ENCODE measurements around the gene PADI1. TPM values are rescaled to one million over a fixed set of nuclear protein-coding genes. Genes with fewer than 3 reads are reported as not detected.

Gene PADI1
- total and polyA plus RNA-seq, 8 donors: 0.37 to 98.2 TPM; not detected in 6

DNA sequence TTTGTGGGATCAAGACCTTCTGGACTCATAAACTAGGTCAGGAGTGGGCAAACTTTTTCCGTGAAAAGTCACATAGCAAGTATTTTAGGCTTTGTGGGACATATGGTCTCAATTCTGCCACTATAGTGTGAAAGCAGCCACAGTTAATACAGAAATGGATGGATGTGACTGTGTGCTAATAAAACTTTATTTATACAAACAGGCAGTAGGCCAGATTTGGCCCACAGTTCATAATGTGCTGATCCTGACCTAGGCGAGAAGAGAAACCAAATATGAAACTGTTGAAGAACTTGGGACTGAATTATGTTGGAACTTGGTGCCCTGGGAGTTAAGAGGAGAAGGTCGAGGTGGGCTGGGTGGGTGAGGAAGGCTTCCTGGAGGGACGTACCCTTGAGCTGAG, 61.0 kb downstream of the PADI1 start:
- Histone ChIP-seq H3K36me3 (no peaks in the 10 kb centered on the region), H3K27ac (no peak overlapping the region), H3K27me3 (peaks cover 0 to under 1% (median 0%) of the 10 kb centered on the region in 3 donors), H3K9me3 (peaks cover 0 to 4% (median 0%) of the 10 kb centered on the region in 4 donors), H3K4me1 (no peaks in the 10 kb centered on the region), H3K4me3 (no peak overlapping the region)
- no peak for DNase-seq
- intact Hi-C loops (cut with DNase I; ENCODE audit: low total_unique reads): no loop called here
- TF ChIP-seq, protein P1, sequence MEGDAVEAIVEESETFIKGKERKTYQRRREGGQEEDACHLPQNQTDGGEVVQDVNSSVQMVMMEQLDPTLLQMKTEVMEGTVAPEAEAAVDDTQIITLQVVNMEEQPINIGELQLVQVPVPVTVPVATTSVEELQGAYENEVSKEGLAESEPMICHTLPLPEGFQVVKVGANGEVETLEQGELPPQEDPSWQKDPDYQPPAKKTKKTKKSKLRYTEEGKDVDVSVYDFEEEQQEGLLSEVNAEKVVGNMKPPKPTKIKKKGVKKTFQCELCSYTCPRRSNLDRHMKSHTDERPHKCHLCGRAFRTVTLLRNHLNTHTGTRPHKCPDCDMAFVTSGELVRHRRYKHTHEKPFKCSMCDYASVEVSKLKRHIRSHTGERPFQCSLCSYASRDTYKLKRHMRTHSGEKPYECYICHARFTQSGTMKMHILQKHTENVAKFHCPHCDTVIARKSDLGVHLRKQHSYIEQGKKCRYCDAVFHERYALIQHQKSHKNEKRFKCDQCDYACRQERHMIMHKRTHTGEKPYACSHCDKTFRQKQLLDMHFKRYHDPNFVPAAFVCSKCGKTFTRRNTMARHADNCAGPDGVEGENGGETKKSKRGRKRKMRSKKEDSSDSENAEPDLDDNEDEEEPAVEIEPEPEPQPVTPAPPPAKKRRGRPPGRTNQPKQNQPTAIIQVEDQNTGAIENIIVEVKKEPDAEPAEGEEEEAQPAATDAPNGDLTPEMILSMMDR (IDR thresholded peaks at IDR 0.05): no peak
- TF ChIP-seq EP300 (IDR thresholded peaks at IDR 0.05) (no peak), POLR2A (IDR thresholded peaks at IDR 0.05) (no peak)
- 73 to 88% (median 78%) methylated on average over 4 of the region's 4 CpGs for WGBS, 5 donors

DNA sequence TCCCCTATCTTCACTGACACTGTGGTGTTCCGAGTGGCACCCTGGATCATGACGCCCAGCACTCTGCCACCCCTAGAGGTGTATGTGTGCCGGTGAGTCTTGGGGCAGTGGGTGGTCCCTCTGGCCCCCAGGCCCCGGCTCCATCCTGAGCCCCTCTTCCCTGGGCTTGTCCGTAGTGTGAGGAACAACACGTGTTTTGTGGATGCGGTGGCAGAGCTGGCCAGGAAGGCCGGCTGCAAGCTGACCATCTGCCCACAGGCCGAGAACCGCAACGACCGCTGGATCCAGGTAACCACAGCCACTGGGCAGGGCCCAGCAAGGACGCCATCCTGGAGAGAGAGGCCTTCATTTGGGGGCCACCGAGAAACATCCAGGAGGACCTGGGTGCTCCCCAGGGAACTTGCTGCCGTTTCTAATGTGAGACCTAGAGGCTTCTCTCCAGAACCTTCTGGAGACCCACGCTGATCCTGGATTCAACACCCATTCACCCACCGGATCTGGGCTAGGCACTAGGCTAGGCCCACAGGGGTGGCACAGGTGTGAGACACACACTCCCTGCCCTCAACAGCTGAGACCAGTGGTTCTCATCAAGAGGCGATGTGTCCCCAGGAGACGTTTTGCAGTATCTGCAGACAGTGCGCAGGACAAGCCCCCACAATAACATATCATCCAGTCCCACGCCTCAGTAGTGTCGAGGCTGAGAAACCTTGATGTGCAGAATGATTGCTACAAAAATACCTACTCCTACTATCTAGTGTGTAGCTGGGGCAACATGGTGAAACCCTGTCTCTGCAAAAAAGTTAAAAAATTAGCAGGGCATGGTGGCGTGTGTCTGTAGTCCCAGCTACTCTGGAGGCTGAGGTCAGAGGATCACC, 66.2 kb downstream of the PADI1 start:
- H3K9me3 ChIP-seq: no peaks in the 10 kb centered on the region
- H3K27ac ChIP-seq: no peak overlapping the region
- no peaks in the 10 kb centered on the region for H3K36me3 ChIP-seq
- TF ChIP-seq POLR2AphosphoS5 (IDR thresholded peaks at IDR 0.05): no peak
- no peaks in the 10 kb centered on the region for H3K4me1 ChIP-seq
- 77 to 87% (median 87%) methylated on average over 13 to 23 of the region's 23 CpGs for WGBS, 5 donors
- H3K4me3 ChIP-seq: no peak overlapping the region
- intact Hi-C loops (cut with DNase I; ENCODE audit: low total_unique reads): no loop called here
- no peak for DNase-seq
- H3K27me3 ChIP-seq: peaks cover 0 to 13% (median 0%) of the 10 kb centered on the region in 3 donors

DNA sequence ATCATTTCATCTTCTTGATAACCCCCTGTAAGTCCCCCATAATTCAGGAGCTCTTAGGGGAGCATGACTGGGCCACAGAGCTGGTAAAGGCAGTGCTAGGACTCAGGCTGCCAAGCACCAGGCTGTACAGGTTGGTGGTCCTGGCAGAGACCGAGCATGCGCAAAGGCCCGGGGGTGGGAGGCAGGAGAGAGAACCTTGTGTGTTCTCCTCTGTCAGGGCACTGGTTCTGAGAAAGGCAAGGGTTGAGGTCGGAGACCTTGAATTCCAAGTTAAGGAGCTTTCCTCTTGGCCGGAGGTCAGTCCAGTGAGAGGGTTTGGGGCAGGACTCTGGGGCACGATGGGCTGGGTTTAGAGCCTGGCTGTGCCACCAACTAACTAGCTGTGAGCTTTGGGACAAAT, 67.1 kb downstream of the PADI1 start:
- H3K27ac ChIP-seq: no peak overlapping the region
- intact Hi-C loops (cut with DNase I; ENCODE audit: low total_unique reads): no loop called here
- no peaks in the 10 kb centered on the region for H3K36me3 ChIP-seq
- no peak overlapping the region for H3K4me3 ChIP-seq
- peaks cover 0 to 22% (median 6%) of the 10 kb centered on the region in 3 donors for H3K27me3 ChIP-seq
- TF ChIP-seq POLR2A (IDR thresholded peaks at IDR 0.05): no peak
- TF ChIP-seq, protein P1 (IDR thresholded peaks at IDR 0.05): no peak
- no peaks in the 10 kb centered on the region for H3K4me1 ChIP-seq
- no peak for DNase-seq
- WGBS, 5 donors: 78 to 91% (median 82%) methylated on average over 6 of the region's 6 CpGs
- no peaks in the 10 kb centered on the region for H3K9me3 ChIP-seq

DNA sequence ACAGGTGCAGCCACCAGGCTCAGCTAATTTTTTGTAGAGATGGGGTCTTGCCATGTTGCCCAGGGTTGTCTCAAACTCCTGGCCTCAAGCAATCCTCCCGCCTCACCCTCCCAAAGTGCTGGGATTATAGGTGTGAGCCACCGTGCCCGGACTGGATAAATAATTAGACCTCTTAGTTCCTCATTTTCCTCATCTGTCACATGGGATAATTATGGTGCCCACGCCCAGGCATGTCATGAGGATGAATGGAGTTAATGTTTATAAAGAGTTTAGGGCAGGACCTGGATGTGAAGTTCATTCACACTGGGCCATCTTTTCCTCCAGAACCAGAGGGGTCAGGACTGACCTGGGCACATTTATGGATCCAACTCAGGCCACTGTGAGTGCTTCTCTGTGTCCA, 67.7 kb downstream of the PADI1 start:
- H3K4me3 ChIP-seq: no peak overlapping the region
- H3K27ac ChIP-seq: no peak overlapping the region
- H3K9me3 ChIP-seq: no peaks in the 10 kb centered on the region
- no peak for DNase-seq
- whole genome bisulfite sequencing, 5 donors: 46 to 69% (median 63%) methylated on average over 4 of the region's 4 CpGs
- intact Hi-C loops (cut with DNase I; ENCODE audit: low total_unique reads): no loop called here
- TF ChIP-seq, protein P1 (IDR thresholded peaks at IDR 0.05): no peak
- TF ChIP-seq POLR2AphosphoS5 (IDR thresholded peaks at IDR 0.05): no peak
- no peak for TF ChIP-seq POLR2A (IDR thresholded peaks at IDR 0.05)
- TF ChIP-seq EP300 (IDR thresholded peaks at IDR 0.05): no peak
- H3K27me3 ChIP-seq: peaks cover 0 to 25% (median 6%) of the 10 kb centered on the region in 3 donors
- H3K4me1 ChIP-seq: no peaks in the 10 kb centered on the region
- no peaks in the 10 kb centered on the region for H3K36me3 ChIP-seq

DNA sequence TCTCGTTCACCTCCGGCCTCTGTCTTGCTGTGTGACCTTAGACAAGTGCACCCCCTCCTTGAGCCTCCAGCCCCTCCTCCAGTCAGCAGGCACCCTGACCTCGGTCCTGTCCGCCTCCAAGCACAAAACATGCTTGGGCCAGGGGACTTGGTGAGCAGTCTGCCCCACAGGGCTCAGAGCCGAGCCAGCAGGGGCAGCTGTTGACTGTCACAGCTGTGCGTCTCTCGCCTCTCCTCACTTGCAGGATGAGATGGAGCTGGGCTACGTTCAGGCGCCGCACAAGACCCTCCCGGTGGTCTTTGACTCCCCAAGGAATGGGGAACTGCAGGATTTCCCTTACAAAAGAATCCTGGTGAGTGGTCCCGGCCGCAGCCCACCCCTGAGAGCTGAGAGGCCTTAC, 68.2 kb downstream of the PADI1 start:
- WGBS, 5 donors: 69 to 76% (median 75%) methylated on average over 7 to 13 of the region's 13 CpGs
- TF ChIP-seq, protein P1 (IDR thresholded peaks at IDR 0.05): no peak
- TF ChIP-seq EP300 (IDR thresholded peaks at IDR 0.05) (no peak), POLR2AphosphoS5 (IDR thresholded peaks at IDR 0.05) (no peak), POLR2A (IDR thresholded peaks at IDR 0.05) (no peak)
- intact Hi-C loops (cut with DNase I; ENCODE audit: low total_unique reads): no loop called here
- Histone ChIP-seq H3K27me3 (peaks cover 0 to 28% (median 6%) of the 10 kb centered on the region in 3 donors), H3K4me3 (no peak overlapping the region), H3K9me3 (no peaks in the 10 kb centered on the region), H3K36me3 (no peaks in the 10 kb centered on the region), H3K27ac (no peak overlapping the region), H3K4me1 (no peaks in the 10 kb centered on the region)
- no peak for DNase-seq
